T follicular helper cell (primary cell): Measurements from ENCODE around the gene NAALADL2.
"Not testable (repeated sequence)": the region's sequence is repeated elsewhere in the genome, so short reads cannot be mapped to it uniquely, and the experiment has no call there.

Source experiments
- DNase-seq: peaks from one replicate; pipeline ENCODE4 v3.0.0-alpha.2; 2020; ENCODE audit warnings: low read depth

NAALADL2 gene

DNA sequence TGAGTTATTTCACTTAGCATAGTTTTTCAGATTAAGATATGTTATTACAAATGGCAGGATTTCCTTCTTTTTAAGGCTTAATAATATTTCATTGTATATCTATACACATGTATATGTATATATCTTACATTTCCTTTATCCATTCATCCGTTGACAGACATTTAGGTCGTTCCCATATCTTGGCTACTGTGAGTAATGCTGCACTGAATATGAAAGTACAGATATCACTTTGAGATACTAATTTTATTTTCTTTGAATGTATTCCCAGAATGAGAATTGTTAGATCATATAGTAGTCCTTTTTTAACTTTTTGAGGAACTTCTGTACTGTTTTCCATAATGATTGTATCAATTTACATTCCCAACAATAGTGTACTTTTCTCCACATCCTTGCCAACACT is 270.4 kb downstream of the NAALADL2 start:
- no peak for DNase-seq

DNA sequence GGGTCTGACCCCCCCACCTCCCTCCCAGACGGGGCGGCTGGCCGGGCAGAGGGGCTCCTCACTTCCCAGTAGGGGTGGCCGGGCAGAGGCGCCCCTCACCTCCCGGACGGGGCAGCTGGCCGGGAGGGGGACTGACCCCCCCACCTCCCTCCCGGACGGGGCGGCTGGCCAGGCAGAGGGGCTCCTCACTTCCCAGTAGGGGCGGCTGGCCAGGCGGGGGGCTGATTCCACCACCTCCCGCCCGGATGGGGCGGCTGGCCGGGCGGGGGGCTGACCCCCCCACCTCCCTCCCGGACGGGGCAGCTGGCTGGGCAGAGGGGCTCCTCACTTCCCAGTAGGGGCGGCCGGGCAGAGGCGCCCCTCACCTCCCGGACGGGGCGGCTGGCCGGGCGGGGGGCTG is 272.7 kb downstream of the NAALADL2 start:
- DNase-seq, result not testable (repeated sequence)

DNA sequence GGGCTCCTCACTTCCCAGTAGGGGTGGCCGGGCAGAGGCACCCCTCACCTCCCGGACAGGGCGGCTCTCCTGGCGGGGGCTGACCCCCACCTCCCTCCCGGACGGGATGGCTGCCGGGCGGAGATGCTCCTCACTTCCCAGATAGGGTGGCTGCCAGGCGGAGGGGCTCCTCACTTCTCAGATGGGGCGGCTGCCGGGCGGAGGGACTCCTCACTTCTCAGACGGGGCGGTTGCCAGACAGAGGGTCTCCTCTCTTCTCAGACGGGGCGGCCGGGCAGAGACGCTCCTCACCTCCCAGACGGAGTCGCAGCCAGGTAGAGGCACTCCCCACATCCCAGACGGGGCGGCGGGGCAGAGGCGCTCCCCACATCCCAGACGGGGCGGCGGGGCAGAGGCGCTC is 273.6 kb downstream of the NAALADL2 start:
- DNase-seq, result not testable (repeated sequence)

DNA sequence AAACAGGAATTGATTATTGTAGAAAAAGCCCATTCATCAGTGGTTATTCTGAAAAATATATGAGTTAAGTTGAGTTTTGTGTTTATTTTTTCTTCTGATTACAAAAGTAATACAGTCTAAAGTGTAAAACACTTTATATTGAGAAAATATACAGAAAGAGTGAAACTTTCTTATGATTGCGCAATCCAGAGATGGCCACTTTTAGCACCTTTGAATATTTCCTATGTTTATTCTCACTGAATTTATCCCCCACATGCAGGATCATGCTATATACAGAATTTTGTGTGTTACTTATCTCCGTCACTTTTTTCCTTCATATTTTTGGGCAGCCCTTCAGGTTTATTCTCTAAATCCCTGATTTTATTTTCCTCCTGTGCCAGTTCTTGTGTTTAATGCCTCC is 285.2 kb downstream of the NAALADL2 start:
- no peak for DNase-seq

DNA sequence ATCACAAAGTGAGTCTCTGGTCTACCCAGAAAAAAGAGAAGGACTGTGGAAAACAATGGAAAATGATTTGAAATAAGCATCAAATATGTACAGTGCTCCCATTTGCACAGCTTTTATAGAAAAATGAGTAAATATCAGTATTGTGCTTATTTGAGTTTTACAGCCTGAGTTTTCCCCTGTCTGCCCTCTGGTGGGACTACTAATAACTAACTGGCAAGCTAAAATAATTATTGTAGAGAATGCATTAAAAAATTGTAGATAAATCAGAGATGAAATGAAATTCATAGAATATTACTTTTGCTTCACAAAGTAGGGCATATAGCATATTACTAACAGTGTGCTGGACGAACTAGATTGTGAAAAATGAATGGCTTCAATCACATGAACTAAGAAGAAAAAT is 287.1 kb downstream of the NAALADL2 start:
- DNase-seq, result no peak

DNA sequence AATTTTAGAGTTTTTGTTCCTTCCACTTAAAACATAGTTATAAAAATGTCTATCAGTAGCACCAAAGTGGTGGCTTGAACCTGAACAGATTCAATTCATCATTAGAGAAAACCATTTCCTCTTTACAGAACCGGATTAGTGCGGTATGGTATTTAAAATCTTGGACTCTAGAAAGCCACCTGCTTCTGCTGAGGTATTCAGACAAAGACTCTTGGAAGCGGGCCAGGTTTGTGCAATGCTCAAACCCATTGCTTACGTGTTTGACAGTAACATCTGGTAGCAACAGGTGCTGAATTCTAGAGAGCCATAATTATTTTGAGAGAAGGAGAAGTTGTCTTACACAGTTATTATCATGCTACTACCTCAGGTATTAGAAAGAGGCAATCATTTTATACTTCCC is 290.5 kb downstream of the NAALADL2 start:
- DNase-seq, result no peak

DNA sequence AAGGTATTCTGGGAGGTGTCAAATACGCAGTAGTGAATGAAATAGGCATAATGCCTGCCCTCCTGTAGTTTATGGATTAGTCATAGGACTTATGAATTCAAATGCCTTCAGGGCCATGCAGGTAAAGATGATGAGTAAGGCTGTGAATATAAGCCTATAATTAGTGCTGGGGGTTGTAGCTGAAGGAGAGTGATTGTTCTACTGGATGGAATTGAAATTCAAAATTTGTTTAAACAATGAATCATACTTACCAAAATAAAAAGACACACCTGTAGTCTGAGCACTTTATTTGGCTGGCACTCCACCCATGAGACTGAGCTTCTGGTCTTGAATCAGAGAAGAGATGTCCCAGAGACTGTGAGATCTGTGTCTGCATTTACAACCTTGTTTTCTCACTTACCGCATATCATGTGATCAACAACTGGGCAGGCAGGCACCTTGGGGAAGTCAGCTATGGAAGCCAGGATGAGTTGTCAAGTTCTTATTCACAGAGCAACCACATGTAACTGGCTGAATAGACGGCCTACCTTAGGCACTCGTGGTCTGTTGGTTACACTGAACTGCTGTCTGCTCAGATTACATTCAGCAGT is 291.8 kb downstream of the NAALADL2 start:
- DNase-seq, result no peak

DNA sequence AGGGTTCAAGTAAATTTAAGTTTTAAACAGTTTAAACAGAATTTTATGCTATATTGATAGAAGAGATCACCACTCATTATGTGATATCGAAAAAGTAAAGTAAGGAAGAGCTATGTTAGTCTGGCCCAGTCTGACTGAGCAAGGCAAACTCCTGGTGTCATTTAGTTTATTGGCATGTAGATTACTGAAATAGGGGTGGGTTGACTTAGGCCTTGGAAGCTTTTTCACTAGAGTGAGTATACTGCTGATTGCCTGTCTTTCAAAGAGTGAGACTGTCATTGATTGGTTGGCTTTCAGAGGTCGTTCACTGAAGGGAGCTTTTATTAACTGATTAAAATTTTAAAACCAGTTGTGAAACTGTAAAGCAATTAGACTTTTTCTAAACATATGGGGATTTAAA is 294.5 kb downstream of the NAALADL2 start:
- no peak for DNase-seq

DNA sequence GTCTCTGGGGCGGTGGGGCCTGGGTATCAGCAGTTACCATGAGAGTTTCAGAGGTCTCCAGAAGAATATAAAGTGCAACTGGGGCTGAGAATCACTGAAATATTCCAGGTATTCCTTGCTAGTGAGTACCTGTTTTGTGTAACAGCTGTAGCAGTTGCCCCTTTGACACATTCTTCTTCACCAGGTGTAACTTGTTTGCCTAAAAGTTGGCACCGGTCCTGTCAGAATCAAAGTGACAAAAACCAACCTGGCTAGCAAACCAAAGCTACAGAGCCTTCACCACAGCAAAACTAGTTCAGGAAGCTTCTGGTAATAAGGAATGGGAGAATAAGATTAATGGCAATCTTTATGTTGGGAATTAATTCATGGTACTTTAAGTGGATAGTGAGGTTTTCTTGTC is 296.0 kb downstream of the NAALADL2 start:
- no peak for DNase-seq

DNA sequence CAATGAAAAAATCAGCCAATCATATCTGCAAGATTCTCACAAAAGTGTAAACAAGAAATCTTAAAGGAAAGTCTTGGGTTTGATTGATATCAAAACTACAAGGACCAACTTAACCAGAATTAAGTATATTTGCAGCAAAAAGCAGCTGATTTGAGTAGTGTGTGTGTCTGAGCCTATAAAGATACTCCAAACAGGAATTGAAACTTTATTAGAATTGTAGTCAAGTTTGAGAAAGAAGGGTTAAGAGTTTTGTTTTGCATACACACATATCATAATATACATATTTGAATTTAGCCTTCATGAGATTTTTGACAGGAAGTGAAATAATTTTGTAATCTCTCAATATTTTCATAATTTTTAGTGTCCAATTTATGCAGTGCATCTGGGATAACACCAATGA is 300.1 kb downstream of the NAALADL2 start:
- DNase-seq, result no peak

DNA sequence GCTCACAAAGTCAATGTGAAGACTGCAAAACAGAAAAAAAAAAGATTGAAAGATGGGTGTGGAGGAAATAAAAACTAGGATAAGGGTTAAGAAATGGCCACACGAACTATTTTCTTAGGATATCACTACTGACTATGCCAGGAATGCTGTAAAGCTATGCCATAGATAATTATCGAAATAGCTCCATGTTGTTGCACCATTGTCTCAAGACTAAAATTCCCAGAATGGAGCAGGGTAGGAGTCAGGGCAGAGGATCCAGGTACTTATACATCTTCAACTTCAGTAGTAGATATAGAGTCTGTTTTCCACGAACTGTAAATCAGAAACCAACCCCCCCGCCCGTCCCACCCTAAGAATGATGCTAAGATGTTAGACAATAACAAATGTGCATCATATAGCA is 302.2 kb downstream of the NAALADL2 start:
- DNase-seq, result no peak

DNA sequence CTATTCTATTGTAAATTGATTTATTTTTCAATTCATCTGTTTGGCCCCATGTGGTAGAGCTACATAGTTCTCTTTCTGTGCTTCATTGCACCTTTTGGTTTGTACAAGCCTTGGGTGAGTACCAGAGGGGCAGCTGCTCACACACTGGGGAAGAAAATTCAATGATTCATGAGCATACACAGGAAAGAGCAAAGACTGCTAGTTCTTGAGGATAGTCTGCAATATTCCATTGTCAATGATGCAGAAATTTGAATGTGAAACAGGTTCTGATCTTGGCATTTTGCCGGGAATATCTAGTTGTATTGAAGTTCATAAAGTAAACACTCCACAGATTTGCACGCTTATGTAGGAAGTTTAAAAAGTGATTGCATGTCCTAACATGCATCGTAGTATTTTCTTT is 304.6 kb downstream of the NAALADL2 start:
- DNase-seq, result no peak

DNA sequence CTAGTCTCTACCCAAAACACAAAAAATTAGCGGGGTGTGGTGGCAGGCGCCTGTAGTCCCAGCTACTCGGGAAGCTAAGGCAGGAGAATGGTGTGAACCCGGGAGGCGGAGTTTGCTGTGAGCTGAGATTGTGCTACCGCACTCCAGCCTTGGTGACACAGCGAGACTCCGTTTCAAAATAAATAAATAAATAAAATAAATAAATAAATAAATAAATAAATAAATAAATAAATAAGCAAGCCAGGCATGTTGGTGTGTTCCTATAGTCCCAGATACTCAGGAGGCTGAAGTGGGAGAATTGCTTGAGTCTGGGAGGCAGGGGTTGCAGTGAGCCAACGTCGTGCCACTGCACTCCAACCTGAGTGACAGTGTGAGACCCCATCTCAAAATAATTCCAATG is 314.0 kb downstream of the NAALADL2 start:
- DNase-seq, result not testable (repeated sequence)

DNA sequence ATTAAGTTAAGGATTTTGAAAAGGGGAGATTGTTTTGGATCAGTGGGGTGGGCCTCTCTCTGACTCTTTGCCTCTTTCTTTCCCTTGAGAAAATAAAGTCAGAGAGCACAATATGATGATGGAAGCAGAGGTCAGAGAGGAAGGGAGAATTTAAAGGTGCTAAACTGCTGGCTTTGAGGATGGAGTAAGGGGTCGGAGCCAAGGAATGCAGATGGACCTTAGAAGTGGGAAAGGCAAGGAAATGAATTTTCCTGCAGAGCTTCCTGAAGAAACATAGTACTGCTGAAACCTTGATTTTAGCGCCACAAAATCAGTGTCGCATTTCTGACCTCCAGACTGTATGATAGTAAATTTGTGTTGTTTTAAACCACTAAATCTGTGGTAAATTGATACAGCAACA is 317.4 kb downstream of the NAALADL2 start:
- DNase-seq, result no peak

DNA sequence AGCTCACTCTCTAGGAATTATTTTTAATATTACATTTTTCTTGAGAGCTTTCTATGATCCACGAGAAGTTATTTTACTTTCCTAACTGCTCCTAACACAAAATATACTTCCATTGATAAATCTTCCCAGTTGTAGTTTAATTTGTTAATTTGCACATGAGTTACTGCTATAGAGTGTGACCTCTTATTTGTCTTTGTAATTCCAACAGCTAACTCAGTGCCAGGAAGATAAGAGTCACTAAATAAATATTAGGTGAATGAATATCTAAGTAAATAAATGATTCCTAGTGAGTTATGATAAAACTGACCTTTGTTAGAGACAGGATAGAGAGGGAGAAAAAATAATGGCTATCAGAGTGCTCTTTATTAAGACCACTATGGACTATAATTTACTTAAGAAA is 319.9 kb downstream of the NAALADL2 start:
- DNase-seq, result no peak

DNA sequence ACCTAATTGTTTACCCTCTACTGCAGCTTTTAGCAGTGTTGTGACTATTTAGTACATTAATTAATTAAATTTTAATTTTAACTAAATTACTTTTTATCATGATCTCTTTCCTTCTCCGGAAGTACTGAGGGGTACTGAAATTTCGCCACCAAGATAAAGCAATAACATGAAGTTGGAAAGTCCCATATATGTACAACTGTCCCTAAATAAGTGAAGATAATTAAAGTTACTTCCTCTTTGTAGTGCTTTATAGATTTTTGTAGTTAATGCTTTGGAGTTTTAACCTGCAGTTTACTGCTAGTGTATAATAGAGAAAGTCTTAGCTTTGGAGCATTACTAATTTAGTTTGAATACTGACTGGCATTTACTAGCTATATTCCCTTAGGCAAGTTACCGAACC is 325.3 kb downstream of the NAALADL2 start:
- DNase-seq, result no peak

DNA sequence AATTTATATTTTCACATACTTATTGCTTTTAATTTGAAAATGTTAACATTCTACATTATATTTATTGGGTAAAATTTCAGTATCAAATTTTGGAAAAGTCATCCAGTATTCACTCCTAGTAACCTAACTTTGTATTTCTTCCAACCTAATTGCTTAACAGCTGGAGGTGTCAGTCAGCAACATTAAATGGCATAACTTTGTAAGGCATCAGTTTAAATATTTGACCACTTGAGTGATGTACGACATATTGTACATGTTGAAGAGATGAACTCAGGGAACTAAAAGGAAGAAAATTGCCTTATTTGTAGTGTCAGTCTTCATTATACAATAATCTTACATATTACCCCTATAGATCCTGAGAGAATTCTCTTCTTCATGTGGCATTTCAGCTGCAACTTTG is 326.8 kb downstream of the NAALADL2 start:
- no peak for DNase-seq

DNA sequence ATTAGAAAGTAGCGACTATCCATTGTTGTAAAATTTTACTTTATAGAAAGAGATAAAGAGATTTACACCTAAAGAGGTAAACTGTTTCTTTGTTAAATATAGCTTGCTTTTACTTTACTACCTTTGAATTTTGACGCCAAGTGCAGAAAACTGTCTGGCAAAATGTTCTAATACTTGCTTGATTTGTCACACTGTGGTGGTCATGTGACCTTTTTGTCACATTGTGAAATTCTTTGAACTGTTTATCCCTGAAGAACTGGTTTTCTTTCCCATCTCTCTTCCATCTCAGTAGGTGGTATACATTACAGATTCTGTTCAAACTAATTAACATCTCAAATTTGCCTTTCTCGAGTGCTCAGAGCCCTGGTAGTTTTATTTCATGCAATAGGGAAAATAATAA is 327.4 kb downstream of the NAALADL2 start:
- DNase-seq, result no peak

DNA sequence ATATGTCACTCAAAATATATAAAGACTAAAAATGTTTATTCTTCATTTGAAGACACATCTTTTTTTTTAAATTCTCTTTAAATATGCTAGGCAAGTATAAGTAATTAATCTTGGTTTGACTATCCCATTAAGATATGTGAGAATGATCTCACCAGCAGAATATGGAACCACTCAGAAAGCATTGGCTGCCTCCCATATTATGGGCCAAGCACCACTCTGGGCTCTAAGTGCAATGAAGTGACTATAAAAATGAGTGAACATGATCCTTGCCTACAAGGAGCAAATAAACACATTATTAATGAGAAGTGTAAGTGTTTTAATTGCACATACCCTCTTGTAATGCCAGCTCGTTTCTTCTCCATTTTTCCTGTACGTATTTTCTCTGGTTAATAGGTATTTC is 328.5 kb downstream of the NAALADL2 start:
- no peak for DNase-seq

DNA sequence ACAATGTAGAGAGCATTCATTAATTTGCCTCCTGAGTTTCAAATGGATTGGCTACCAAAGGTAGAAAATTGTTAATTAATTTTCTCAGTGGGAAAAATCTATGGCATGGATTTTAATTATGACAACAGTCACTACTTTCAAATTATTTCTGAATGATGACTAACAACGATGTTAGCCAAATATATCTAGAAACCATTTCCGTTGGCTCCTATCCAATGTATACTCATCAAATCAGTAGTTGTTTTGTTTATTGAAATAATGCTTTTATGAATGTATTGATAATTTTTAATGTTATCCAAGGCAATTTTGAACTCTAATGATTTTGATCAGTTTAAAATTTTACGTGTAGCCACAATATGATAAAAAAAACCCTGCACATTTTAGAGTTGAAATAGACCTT is 333.4 kb downstream of the NAALADL2 start:
- DNase-seq, result no peak

DNA sequence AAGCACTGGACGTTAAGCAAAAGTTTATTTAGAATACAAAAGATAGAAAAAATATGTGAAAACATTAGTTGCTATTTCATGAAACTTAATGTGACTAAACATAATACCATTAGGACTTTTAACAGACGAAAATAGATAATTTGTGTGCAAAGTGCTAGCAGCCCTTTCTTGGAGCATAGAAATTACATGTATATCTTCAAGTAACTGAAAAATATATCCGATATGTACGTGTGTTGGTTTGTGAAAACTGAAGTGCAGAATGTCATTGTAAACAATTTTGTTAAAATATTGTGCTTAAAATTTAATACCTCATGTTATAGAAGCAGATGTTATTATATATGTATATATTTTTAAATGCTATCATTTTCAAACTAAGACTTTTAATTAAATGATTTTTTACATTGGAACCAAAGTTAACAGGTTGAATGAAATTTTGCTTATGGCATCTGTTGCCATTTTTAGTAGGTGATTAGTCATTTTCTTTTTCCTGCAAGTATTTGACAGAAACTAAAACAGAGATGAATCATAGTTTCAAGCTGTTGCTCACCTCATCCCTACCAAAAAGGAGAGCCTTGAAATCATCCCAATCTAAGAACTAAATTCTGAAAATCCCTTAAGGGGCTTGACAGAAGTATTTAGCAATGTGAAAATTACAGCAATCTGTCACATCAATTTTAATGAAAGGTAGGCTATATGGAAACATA is 334.8 kb downstream of the NAALADL2 start:
- DNase-seq, result no peak

DNA sequence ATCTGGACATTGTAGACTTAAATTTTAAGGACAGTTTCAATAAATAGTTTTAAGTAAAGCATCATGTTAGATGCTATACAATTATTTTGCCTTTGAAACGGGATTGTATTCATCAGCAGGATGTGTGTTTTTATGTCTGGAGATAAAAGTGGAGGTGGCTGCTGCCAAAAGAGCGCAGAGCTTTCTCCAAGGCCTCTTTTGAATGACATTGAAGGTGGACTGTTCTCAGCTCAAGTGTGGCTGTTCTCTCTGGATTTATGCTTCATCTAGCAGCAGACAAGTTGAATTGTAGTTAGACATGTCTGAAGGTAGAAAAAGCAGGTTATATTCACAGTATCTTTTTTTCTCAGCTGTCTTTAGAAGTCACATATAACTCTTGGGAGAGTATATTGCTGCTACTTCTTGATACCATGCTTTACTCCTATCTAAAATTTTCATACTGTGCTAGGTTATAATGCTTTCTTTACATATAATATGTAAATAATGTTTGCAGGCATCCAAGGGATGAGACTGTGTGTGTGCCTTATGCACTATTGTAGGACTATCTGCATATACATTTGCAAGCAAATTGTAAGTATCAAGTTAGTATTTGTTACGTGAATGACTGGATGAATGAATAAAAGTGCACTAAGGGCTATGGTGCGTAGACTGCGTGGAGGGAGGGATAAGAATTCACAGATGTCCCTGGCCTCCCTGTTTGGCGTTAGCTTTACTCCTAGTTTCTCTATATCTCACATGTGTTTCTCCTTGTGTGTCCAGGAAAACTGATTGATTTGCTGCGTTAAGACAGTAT is 340.1 kb downstream of the NAALADL2 start:
- no peak for DNase-seq

DNA sequence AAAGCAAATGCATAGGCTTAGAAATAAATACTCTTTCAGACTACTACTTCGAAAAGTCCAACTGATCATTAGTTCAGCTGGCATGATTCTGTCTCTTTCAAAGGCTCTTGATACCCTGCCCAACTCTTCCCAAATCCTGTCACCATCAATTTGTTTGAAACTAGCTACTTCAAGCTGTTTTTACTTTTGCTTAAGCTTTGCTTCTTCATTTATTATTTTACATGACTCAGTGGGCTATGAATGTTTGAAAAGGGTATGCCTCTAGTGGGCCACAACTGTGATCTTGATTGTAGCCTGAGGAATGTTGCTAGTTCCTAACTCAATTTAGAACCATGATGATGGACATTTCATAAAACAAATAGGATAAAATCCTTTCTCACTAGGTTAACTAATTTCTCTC is 340.8 kb downstream of the NAALADL2 start:
- DNase-seq, result no peak
